Measurements from ENCODE around the gene ZNF552. TPM values are rescaled to one million over a fixed set of nuclear protein-coding genes. Genes with fewer than 3 reads are reported as not detected.

Gene ZNF552
- total RNA-seq, 1 experiment from 2014 or later, result 9.2 TPM

GRCh38 chr19:57803265-57803593 lies 11.5 kb downstream of the ZNF552 start:
- Histone ChIP-seq H3K4me2 (ENCODE audit: insufficient read depth, insufficient read length, low read length) (peak overlapping the region; percentile 75), H4K8ac (replicated peaks; ENCODE audit: insufficient read length, low read depth, low read length) (no peak overlapping the region), H3K4me1 (ENCODE audit: insufficient read depth, low read length) (peaks cover 8% of the 10 kb centered on the region; the same call in 1 of the 2 replicates), H3K14ac (ENCODE audit: insufficient read depth, low read length) (no peak overlapping the region), H3K4ac (ENCODE audit: low read depth, low read length) (no peak overlapping the region), H4K91ac (ENCODE audit: insufficient read length, low read depth, low read length) (no peak overlapping the region), H3K27me3 (ENCODE audit: insufficient read depth, low read length) (no peaks in the 10 kb centered on the region), H2AK5ac (ENCODE audit: insufficient read length, low read length) (no peak overlapping the region), H3K23ac (ENCODE audit: insufficient read length, low read depth, low read length) (no peak overlapping the region), H3K56ac (ENCODE audit: insufficient read length, low read depth, low read length) (no peak overlapping the region), H4K5ac (ENCODE audit: insufficient read length, low read depth, low read length) (no peak overlapping the region), H2BK120ac (ENCODE audit: low read depth, low read length, poor library complexity, severe bottlenecking) (no peak overlapping the region), H3T11ph (ENCODE audit: low read length) (no peak overlapping the region), H2BK5ac (ENCODE audit: insufficient read length, low read length) (no peak overlapping the region), H2BK12ac (ENCODE audit: insufficient read length, low read depth, low read length) (no peak overlapping the region), H2BK15ac (ENCODE audit: low read depth, low read length) (no peak overlapping the region), H3K27ac (ENCODE audit: insufficient read length, low read depth, low read length) (peak overlapping the region; percentile 99), H3K79me1 (ENCODE audit: insufficient read depth, low read depth, low read length, poor library complexity, severe bottlenecking) (no peaks in the 10 kb centered on the region), H3K23me2 (ENCODE audit: insufficient read length, low read depth, low read length, poor library complexity, severe bottlenecking) (peaks cover 11% of the 10 kb centered on the region), H2AFZ (ENCODE audit: low read length) (no peak overlapping the region), H2BK20ac (ENCODE audit: low read depth, low read length, poor library complexity, severe bottlenecking) (no peak overlapping the region), H3K18ac (ENCODE audit: insufficient read length, low read depth, low read length) (peak overlapping the region; percentile 89), H3K9ac (ENCODE audit: extremely low read depth, insufficient read length, low read length) (peak overlapping the region; percentile 97), H3K9me3 (ENCODE audit: control insufficient read depth, low read depth, low read length) (no peaks in the 10 kb centered on the region), H4K20me1 (ENCODE audit: control insufficient read depth, insufficient read depth, insufficient read length) (no peaks in the 10 kb centered on the region), H3K79me2 (ENCODE audit: insufficient read depth, low read length) (no peaks in the 10 kb centered on the region)
- peak overlapping the region; percentile 72 to 83 for H3K4me3 Mint-ChIP-seq
- H3K9me3 Mint-ChIP-seq, result no peaks in the 10 kb centered on the region
- WGBS (ENCODE audit: extremely low coverage, insufficient read length, low lambda C conversion rate), result no CpG with 5 or more reads among the region's 6 CpGs
- no peak for DNase-seq
- TF ChIP-seq, protein P1, sequence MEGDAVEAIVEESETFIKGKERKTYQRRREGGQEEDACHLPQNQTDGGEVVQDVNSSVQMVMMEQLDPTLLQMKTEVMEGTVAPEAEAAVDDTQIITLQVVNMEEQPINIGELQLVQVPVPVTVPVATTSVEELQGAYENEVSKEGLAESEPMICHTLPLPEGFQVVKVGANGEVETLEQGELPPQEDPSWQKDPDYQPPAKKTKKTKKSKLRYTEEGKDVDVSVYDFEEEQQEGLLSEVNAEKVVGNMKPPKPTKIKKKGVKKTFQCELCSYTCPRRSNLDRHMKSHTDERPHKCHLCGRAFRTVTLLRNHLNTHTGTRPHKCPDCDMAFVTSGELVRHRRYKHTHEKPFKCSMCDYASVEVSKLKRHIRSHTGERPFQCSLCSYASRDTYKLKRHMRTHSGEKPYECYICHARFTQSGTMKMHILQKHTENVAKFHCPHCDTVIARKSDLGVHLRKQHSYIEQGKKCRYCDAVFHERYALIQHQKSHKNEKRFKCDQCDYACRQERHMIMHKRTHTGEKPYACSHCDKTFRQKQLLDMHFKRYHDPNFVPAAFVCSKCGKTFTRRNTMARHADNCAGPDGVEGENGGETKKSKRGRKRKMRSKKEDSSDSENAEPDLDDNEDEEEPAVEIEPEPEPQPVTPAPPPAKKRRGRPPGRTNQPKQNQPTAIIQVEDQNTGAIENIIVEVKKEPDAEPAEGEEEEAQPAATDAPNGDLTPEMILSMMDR (conservative IDR thresholded peaks at IDR 0.05), result no peak
- peaks cover 49 to 56% of the 10 kb centered on the region in 2 experiments for H3K4me1 Mint-ChIP-seq
- H3K27me3 Mint-ChIP-seq (ENCODE audit: low read depth), result no peaks in the 10 kb centered on the region
- peak overlapping the region; percentile 98 to 99 (median 98) for H3K27ac Mint-ChIP-seq
- H3K36me3 Mint-ChIP-seq (ENCODE audit: insufficient read depth in 1 of 3, low read depth in 3 of 3), result peaks cover 12 to 23% (median 21%) of the 10 kb centered on the region in 3 experiments

All from H9 (cell line).